Hepatocyte (in vitro differentiated cells): ENCODE results near the gene GAD2. TPM values are rescaled to one million over a fixed set of nuclear protein-coding genes. Genes with fewer than 3 reads are reported as not detected.

ENCODE experiments used
- DNase-seq: peaks from one replicate; pipeline ENCODE4 v3.0.0-alpha.2; 2016; ENCODE audit warnings: low spot score
- H2AFZ ChIP-seq: fragments of 200-600 bp; sonication (generic); 2 replicates; pipeline ENCODE4 v1.6.0; 2016; ENCODE audit warnings: antibody characterized with exemption, mild to moderate bottlenecking
- H3K27ac ChIP-seq: fragments of 200-600 bp; sonication (generic); 2 replicates; pipeline ENCODE4 v1.5.1; 2016; ENCODE audit warnings: mild to moderate bottlenecking
- H3K27me3 ChIP-seq: fragments of 200-600 bp; sonication (generic); 2 replicates; pipeline ENCODE4 v1.6.1; 2016
- H3K36me3 ChIP-seq: fragments of 200-600 bp; sonication (generic); replicated peaks from 2 replicates; pipeline ENCODE4 v1.5.1; 2016; ENCODE audit warnings: low read depth; ENCODE audit not compliant: insufficient read depth
- H3K4me1 ChIP-seq: fragments of 200-600 bp; sonication (generic); 2 replicates; pipeline ENCODE4 v1.5.1; 2016; ENCODE audit warnings: mild to moderate bottlenecking, moderate library complexity; ENCODE audit not compliant: insufficient read depth
- H3K4me2 ChIP-seq: fragments of 200-600 bp; sonication (generic); 2 replicates; pipeline ENCODE4 v1.6.0; 2016
- H3K4me3 ChIP-seq: fragments of 200-600 bp; sonication (generic); 2 replicates; pipeline ENCODE4 v1.5.1; 2016; ENCODE audit warnings: mild to moderate bottlenecking
- H3K79me2 ChIP-seq: fragments of 200-600 bp; sonication (generic); 2 replicates; pipeline ENCODE4 v1.6.0; 2017; ENCODE audit warnings: mild to moderate bottlenecking
- H3K9me2 ChIP-seq: fragments of 200-600 bp; sonication (generic); replicated peaks from 2 replicates; pipeline ENCODE4 v1.6.0; 2017; ENCODE audit warnings: mild to moderate bottlenecking; ENCODE audit not compliant: insufficient read depth
- H3K9me3 ChIP-seq: fragments of 200-600 bp; sonication (generic); 2 replicates; pipeline ENCODE4 v1.5.1; 2016; ENCODE audit warnings: low read depth, mild to moderate bottlenecking
- H4K20me1 ChIP-seq: fragments of 200-600 bp; sonication (generic); 2 replicates; pipeline ENCODE4 v1.6.0; 2016; ENCODE audit warnings: mild to moderate bottlenecking; ENCODE audit not compliant: insufficient read depth, poor library complexity, severe bottlenecking
- CTCF ChIP-seq: fragments of 200-600 bp; sonication (generic); IDR thresholded peaks from 2 replicates; pipeline ENCODE4 v1.5.1; 2016; ENCODE audit warnings: antibody characterized with exemption, mild to moderate bottlenecking; ENCODE audit not compliant: poor library complexity
- EZH2 ChIP-seq: fragments of 200-600 bp; sonication (generic); IDR thresholded peaks from 2 replicates; pipeline ENCODE4 v1.6.1; 2016; ENCODE audit warnings: antibody characterized with exemption, mild to moderate bottlenecking, borderline replicate concordance
- EZH2phosphoT487 ChIP-seq: fragments of 200-600 bp; sonication (generic); IDR thresholded peaks from one replicate; pipeline ENCODE4 v1.6.1; 2018; ENCODE audit warnings: antibody characterized with exemption, mild to moderate bottlenecking, low read depth, moderate library complexity; ENCODE audit not compliant: unreplicated experiment, severe bottlenecking
- WGBS: methylation state at CpG from one replicate; pipeline ENCODE4 v1.1.6; 2016; ENCODE audit warnings: low lambda C conversion rate; ENCODE audit errors: missing lambda C conversion rate; 5-methylcytosine and 5-hydroxymethylcytosine counted together
- polyA plus RNA-seq: library from polyadenylated mRNA; unstranded; fragments of >200 nt; fragmentation: Nextera tagmentation; extraction: Ambion mirVana; gene quantifications from 2 replicates; pipeline ENCODE4 v1.2.1, GENCODE V29; 2016
- total RNA-seq: library from RNA; depleted of rRNA; stranded (reverse); fragments of >200 nt; gene quantifications from 2 replicates; pipeline ENCODE4 v1.2.3, GENCODE V29; 2014

The GAD2 gene
- total and polyA plus RNA-seq, 2 experiments from 2014 or later, result 0.33 to 0.53 TPM

DNA sequence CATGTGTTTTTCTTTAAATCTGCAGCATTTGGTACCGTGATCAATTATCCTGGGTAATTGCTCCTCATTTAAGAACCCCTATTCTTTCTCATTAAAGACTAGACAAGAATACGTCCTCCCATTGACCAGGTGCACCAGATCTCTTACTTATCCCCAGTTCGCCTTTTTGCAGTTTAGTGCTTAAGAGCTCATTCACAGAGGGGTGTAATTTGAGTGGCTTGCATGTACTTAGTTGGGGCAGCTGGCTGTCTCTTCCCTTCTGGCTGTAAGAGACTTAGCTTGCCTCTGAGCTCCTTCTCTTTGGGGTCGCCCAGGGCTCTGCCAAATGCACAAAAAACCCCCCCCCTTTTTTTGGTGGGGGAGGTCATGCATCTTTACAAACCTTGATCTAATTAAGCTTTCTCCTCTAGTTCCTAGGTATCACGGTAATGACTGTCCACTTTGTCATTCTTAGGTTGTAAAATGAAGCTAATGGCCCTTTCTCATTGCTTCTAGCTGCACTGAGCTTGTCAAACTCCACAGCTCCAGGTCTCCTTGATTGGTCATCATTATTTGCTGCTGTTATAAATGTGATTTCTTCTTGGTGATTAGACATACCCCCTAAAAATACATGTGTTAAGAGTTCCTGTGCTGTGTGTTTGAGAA lies 26.3 kb downstream of the GAD2 start:
- no peak for DNase-seq
- WGBS, result 47% methylated on average over 5 of the region's 5 CpGs
- no peaks in the 10 kb centered on the region for H3K9me3 ChIP-seq
- H3K4me2 ChIP-seq, result no peak overlapping the region
- H4K20me1 ChIP-seq, result no peaks in the 10 kb centered on the region
- H3K36me3 ChIP-seq, result no peaks in the 10 kb centered on the region
- no peak overlapping the region for H2AFZ ChIP-seq
- H3K9me2 ChIP-seq, result no peaks in the 10 kb centered on the region
- no peak overlapping the region for H3K4me3 ChIP-seq
- H3K27ac ChIP-seq, result no peak overlapping the region
- H3K79me2 ChIP-seq, result no peaks in the 10 kb centered on the region
- TF ChIP-seq CTCF, result no peak
- no peak for TF ChIP-seq EZH2
- no peak for TF ChIP-seq EZH2phosphoT487
- H3K27me3 ChIP-seq, result peaks cover 4% of the 10 kb centered on the region
- H3K4me1 ChIP-seq, result no peaks in the 10 kb centered on the region

DNA sequence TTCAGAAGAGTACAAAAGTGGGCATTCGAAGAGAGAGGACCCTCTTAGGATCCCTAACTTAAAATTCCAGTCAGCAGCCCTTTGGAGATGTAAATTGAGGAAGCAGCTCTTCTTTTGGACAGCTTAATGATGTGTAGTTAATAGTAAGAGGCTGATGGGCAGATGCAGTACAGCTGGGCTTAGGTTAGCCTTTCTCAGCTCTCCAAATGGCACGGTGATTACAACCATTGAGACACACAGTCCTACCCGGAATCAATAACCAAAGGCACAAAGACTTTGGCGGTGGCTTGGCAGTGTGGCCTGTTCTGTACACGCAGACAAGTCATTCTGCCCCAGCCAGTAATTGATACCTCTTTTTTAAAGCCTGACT lies 26.8 kb downstream of the GAD2 start:
- DNase-seq, result no peak
- WGBS, result 77% methylated on average over 5 of the region's 5 CpGs
- Histone ChIP-seq H3K4me2 (no peak overlapping the region), H3K27me3 (peaks cover 4% of the 10 kb centered on the region), H3K36me3 (no peaks in the 10 kb centered on the region), H3K4me1 (no peaks in the 10 kb centered on the region), H3K9me2 (no peaks in the 10 kb centered on the region), H3K79me2 (no peaks in the 10 kb centered on the region), H4K20me1 (no peaks in the 10 kb centered on the region), H3K9me3 (no peaks in the 10 kb centered on the region), H3K27ac (no peak overlapping the region), H3K4me3 (no peak overlapping the region), H2AFZ (no peak overlapping the region)
- TF ChIP-seq EZH2phosphoT487, result no peak
- TF ChIP-seq CTCF, result no peak
- TF ChIP-seq EZH2, result no peak

DNA sequence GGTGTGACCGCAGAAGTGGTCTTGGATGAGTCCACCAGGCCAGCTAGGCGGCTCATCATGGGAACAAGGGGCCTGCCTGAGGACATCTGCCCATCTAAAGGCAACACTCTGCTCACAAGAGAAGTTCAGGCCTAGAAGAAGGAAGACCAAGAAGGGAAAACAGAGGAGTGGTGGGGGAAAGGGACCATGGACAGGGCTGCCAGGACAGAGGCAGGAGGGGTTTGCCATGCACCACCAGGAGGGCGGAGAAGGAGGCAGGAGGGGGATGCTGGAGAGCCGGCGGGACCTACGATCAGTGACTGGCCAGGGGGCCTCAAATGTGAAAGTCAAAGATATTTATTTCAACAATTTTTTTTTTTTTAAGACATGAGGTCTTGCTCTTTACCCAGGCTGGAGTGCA lies 33.1 kb downstream of the GAD2 start:
- H3K4me3 ChIP-seq, result no peak overlapping the region
- no peaks in the 10 kb centered on the region for H3K36me3 ChIP-seq
- WGBS, result 95% methylated on average over 6 of the region's 6 CpGs
- no peak overlapping the region for H3K4me2 ChIP-seq
- no peak for DNase-seq
- H3K9me3 ChIP-seq, result no peaks in the 10 kb centered on the region
- H3K9me2 ChIP-seq, result no peaks in the 10 kb centered on the region
- TF ChIP-seq CTCF (no peak), EZH2phosphoT487 (no peak), EZH2 (no peak)
- H3K27me3 ChIP-seq, result no peaks in the 10 kb centered on the region
- no peaks in the 10 kb centered on the region for H4K20me1 ChIP-seq
- H3K27ac ChIP-seq, result no peak overlapping the region
- H3K4me1 ChIP-seq, result no peaks in the 10 kb centered on the region
- H3K79me2 ChIP-seq, result no peaks in the 10 kb centered on the region
- H2AFZ ChIP-seq, result no peak overlapping the region

DNA sequence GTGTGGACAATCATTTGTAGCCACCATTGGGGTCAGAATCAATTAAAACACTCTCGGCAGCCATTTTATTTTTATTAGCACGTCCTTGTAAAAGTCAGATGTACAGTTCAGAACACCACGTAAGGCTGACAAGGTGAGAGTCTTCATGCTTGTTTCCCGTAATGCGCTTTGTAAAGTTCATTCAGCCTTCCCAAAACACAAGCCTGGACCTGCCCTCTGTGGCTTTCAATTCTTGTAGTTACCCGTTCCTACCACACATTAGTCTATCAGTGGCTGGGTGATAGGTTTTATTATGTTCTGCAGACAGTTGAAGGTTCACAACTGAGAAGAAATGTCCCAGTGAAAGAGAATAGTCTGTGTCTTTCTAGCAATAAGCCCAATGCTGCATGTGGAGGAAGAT lies 35.4 kb downstream of the GAD2 start:
- no peak for DNase-seq
- H3K27me3 ChIP-seq, result no peaks in the 10 kb centered on the region
- TF ChIP-seq EZH2phosphoT487 (no peak), CTCF (no peak), EZH2 (no peak)
- H3K36me3 ChIP-seq, result no peaks in the 10 kb centered on the region
- no peaks in the 10 kb centered on the region for H4K20me1 ChIP-seq
- no peak overlapping the region for H3K4me3 ChIP-seq
- H2AFZ ChIP-seq, result no peak overlapping the region
- no peaks in the 10 kb centered on the region for H3K9me2 ChIP-seq
- H3K79me2 ChIP-seq, result no peaks in the 10 kb centered on the region
- H3K4me2 ChIP-seq, result no peak overlapping the region
- H3K4me1 ChIP-seq, result no peaks in the 10 kb centered on the region
- no peak overlapping the region for H3K27ac ChIP-seq
- WGBS, result 86% methylated on average over 6 of the region's 6 CpGs
- no peaks in the 10 kb centered on the region for H3K9me3 ChIP-seq
